GM19468 (cell line): ENCODE results near the gene MALAT1.
"Not testable (repeated sequence)": the region's sequence is repeated elsewhere in the genome, so short reads cannot be mapped to it uniquely, and the experiment has no call there.

Experiments
- ATAC-seq: cut with Tn5 transposase; IDR thresholded peaks from one replicate; pipeline ENCODE4 v1.9.1; 2021; ENCODE audit warnings: mild to moderate bottlenecking, moderate library complexity, moderate number of reproducible peaks; ENCODE audit not compliant: unreplicated experiment; ENCODE audit errors: extremely low read depth

Gene MALAT1

DNA sequence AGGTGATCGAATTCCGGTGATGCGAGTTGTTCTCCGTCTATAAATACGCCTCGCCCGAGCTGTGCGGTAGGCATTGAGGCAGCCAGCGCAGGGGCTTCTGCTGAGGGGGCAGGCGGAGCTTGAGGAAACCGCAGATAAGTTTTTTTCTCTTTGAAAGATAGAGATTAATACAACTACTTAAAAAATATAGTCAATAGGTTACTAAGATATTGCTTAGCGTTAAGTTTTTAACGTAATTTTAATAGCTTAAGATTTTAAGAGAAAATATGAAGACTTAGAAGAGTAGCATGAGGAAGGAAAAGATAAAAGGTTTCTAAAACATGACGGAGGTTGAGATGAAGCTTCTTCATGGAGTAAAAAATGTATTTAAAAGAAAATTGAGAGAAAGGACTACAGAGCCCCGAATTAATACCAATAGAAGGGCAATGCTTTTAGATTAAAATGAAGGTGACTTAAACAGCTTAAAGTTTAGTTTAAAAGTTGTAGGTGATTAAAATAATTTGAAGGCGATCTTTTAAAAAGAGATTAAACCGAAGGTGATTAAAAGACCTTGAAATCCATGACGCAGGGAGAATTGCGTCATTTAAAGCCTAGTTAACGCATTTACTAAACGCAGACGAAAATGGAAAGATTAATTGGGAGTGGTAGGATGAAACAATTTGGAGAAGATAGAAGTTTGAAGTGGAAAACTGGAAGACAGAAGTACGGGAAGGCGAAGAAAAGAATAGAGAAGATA lies at the start of gene MALAT1:
TSS of gene MALAT1 (plus strand) at position 69 of the 736 bp plus-strand sequence.
- no peak for ATAC-seq

DNA sequence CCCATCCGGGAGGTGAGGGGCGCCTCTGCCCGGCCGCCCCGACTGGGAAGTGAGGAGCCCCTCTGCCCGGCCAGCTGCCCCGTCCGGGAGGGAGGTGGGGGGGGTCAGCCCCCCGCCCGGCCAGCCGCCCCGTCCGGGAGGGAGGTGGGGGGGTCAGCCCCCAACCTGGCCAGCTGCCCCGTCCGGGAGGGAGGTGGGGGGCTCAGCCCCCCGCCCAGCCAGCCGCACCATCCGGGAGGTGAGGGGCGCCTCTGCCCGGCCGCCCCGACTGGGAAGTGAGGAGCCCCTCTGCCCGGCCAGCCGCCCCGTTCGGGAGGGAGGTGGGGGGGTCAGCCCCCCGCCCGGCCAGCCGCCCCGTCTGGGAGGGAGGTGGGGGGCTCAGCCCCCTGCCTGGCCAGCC lies 47.5 kb upstream of the MALAT1 start:
- ATAC-seq: not testable (repeated sequence)

DNA sequence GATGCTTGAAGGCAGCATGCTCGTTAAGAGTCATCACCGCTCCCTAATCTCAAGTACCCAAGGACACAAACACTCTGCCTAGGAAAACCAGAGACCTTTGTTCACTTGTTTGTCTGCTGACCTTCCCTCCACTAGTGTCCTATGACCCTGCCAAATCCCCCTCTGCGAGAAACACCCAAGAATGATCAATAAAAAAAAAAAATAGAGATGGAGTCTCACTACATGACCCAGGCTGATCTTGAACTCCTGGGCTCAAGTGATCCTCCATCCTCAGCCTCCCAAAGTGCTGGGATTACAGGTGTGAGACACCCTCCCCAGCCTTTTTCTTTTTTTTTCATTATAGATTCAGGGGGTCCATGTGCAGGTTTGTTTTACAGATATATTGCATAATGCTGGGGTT lies 46.6 kb upstream of the MALAT1 start:
- ATAC-seq: not testable (repeated sequence)

- ATAC-seq: no peak
These were observed 45.9 kb upstream of the MALAT1 start for GRCh38 chr11:65452806-65453490.

DNA sequence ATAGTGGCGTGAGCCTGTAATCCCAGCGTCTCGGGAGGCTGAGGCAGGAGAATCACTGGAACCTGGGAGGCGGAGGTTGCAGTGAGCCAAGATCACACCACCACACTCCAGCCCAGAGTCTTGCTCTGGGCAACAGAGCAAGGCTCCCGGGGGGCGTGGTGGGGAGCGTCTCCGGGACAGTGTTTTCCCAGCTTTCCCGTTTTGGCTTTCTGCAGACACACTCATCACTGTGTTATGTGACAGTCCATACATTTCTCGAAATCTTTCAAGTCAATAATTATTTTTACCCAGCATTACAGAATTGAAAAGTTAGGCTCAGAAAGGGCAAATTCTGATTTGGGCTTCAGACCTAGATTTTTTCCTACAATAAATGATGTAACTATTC lies 44.5 kb upstream of the MALAT1 start:
- no peak for ATAC-seq

- ATAC-seq: peak; percentile 49
These were observed 44.0 kb upstream of the MALAT1 start for GRCh38 chr11:65454696-65455456.

DNA sequence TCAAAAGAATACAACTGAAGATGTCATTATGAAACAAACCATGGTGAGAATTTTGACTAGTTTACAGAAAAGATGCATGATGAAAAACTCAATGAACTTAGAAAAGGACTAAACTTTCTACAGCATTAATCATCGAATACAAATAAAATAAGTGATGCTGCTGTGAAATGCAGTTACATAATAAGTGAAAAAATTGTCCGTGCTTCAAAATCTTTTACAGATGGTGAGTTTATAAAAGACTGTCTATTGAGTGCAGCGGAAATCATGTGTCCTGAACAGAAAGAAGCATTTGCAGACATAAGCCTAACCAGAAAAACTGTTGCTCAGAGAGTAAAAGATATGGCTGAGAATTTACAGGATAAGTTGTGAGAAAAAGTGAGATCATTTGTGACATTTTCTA lies 42.4 kb upstream of the MALAT1 start:
- ATAC-seq: no peak

- ATAC-seq: no peak
These were observed 39.3 kb upstream of the MALAT1 start for GRCh38 chr11:65459552-65459951.

- not testable (repeated sequence) for ATAC-seq
These were observed 33.4 kb upstream of the MALAT1 start for GRCh38 chr11:65465471-65465870.

- ATAC-seq: not testable (repeated sequence)
These were observed 31.5 kb upstream of the MALAT1 start for GRCh38 chr11:65467306-65467705.

DNA sequence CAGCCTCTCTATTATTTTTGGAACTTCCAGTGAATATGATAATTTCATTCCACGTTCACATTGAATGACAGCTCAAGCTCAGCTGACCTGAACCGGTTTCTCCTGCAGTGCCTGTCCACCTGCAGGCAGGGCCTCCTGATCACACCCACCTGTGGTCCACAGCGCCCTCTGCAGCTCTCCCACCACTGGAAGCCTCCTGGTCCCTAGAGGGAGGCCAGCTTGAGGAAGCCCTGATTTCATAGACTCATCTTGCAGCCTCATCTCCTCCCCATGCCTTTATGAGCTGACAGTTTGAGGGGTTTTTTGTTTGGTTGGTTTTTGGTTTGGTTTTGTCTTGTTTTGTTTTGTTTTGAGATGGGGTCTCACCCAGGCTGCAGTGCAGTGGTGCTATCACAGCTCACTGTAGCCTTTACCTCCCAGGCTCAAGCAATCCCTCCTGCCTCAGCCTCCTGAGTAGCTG lies 29.9 kb upstream of the MALAT1 start:
- ATAC-seq: peak; percentile 26

DNA sequence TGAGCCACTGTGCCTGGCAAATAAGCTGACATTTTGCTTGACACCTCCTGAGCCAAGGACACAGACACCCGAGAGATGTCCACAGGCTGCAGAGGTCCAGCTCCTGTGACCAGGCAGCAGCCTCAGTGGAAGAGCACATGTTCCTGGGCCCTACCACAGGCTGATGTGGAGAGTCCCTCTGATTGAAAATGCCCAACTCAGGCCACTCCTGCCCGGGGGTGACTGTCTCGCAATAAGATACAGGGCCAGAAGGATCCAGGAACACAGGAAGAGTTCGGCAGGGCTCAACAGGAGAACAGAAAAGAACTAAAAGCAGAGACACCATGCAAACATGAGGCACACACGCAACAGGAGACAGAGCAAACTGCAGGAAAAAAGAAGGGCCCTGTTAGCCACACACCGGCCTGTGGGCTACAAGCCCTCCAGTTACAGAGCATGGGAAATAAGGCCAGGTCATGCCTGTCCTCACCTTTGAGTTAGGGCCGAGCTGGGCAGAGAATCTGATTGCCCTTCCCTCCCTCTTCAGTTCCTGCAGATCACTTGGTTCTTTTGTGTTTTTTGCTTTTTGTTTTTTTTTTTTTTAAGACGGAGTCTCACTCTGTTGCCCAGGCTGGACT lies 28.3 kb upstream of the MALAT1 start:
- no peak for ATAC-seq

- ATAC-seq: no peak
These were observed 27.4 kb upstream of the MALAT1 start for GRCh38 chr11:65471447-65471891.

DNA sequence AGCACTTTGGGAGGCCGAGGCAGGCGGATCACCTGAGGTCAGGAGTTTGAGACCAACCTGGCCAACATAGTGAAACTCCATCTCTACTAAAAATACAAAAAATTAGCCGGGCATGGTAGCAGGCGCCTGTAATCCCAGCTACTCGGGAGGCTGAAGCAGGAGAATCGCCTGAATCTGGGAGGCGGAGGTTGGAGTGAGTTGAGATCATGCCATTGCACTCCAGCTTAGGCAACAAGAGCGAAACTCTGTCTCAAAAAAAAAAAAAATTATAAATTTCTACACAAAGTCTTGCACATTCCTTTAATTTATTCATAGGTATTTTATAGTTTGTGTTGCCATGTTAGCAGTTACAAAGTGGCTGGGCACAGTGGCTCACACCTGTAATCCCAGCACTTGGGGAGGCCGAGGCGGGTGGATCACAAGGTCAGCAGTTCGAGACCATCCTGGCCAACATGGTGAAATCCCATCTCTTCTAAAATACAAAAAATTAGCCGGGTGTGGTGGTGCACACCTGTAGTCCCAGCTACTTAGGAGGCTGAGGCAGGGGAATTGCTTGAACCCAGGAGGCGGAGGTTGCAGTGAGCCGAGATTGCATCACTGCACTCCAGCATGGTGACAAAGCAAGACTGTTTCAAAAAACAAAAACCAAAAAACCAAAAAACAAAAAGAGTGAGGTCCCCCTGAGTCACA lies 26.1 kb upstream of the MALAT1 start:
- ATAC-seq: not testable (repeated sequence)

- ATAC-seq: no peak
These were observed 25.5 kb upstream of the MALAT1 start for GRCh38 chr11:65473278-65473860.

DNA sequence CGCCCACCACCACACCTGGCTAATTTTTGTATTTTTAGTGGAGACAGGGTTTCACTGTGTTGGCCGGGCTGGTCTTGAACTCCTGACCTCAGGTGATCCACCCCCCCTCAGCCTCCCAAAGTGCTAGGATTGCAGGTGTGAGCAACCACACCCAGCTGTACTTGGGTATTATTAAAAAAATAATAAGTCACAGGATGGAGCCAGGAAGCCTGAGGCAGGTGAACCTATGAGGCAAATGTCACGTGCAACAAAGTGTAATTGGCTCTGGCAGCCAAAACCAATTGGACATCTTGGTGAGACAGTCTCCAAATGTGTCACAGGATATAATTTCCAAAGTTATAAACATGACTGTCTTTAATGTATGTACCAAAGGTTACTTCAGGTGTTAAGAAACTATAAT lies 24.0 kb upstream of the MALAT1 start:
- no peak for ATAC-seq

GRCh38 chr11:65476632-65477148 lies 22.2 kb upstream of the MALAT1 start:
- no peak for ATAC-seq

DNA sequence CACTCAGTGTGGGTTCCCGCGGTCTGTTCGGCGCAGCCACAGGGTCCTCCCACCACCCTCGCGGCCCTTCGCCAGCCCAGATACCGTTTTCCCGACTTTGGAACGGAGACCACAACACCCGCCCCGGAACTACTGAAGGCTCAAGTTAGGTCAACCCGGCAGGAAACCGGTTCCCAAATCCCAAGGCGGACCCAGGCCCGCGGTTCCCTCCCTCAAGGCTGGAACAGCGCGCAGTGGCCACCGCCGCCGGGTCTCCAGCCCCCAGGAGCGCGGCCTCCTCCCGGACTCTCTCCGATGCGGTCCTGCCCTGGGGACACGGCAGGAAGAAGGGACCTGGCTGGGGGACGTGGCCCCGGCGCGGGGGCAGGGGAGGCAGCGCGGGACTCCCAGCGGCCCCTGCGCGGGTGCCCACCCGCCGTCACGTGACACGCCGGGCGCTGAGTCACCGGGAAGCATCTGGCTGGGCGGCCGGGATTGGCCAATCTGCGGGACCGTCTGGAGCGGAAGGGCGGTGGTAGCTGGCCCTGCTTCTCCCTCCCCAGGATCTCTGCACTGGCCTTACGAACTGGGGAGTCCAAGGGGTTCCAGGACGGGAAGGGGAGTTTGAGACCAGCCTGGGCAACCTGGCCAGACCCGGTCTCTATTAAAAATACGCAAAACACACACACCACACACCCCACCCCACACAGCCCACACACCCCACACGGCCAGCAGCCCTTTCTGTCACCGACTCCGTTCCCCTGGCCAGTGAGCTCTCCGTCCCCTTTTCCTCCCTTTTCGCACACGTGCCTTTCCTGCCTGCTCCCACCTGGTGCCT lies 21.5 kb upstream of the MALAT1 start:
- no peak for ATAC-seq
